Measurements from ENCODE around the gene ARL14EP. TPM values are rescaled to one million over a fixed set of nuclear protein-coding genes. Genes with fewer than 3 reads are reported as not detected.

The ARL14EP gene
- total RNA-seq, 1 experiment from 2014 or later = 22.1 TPM

DNA sequence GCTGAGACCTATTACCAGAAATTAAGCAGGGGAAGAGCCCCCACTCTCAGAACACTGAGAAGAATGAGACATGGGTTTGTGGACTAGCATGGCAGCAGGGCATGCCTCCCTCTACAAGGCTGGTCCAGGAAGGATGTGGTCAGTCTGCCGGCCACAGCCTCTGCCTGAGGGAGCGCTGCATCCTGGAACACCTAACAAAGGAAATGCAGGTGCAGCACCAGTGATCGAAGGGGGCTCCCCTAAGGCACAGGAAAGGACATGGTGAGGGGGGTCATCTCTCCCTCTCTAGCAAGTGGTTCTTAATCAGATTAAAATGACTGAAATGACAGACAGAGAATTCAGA, 40.6 kb upstream of the ARL14EP start:
- TF ChIP-seq, protein P1, sequence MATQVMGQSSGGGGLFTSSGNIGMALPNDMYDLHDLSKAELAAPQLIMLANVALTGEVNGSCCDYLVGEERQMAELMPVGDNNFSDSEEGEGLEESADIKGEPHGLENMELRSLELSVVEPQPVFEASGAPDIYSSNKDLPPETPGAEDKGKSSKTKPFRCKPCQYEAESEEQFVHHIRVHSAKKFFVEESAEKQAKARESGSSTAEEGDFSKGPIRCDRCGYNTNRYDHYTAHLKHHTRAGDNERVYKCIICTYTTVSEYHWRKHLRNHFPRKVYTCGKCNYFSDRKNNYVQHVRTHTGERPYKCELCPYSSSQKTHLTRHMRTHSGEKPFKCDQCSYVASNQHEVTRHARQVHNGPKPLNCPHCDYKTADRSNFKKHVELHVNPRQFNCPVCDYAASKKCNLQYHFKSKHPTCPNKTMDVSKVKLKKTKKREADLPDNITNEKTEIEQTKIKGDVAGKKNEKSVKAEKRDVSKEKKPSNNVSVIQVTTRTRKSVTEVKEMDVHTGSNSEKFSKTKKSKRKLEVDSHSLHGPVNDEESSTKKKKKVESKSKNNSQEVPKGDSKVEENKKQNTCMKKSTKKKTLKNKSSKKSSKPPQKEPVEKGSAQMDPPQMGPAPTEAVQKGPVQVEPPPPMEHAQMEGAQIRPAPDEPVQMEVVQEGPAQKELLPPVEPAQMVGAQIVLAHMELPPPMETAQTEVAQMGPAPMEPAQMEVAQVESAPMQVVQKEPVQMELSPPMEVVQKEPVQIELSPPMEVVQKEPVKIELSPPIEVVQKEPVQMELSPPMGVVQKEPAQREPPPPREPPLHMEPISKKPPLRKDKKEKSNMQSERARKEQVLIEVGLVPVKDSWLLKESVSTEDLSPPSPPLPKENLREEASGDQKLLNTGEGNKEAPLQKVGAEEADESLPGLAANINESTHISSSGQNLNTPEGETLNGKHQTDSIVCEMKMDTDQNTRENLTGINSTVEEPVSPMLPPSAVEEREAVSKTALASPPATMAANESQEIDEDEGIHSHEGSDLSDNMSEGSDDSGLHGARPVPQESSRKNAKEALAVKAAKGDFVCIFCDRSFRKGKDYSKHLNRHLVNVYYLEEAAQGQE (IDR thresholded peaks at IDR 0.05; ENCODE audit: insufficient read depth in 1 of 2, low read depth in 2 of 2, low read length in 1 of 2) = no peak
- no peak for TF ChIP-seq SIN3A (IDR thresholded peaks at IDR 0.05; ENCODE audit: borderline replicate concordance, insufficient read depth, low read depth, low read length)
- no peak for TF ChIP-seq TCF7L2 (IDR thresholded peaks at IDR 0.05; ENCODE audit: low read depth, low read length)
- TF ChIP-seq, protein P2, sequence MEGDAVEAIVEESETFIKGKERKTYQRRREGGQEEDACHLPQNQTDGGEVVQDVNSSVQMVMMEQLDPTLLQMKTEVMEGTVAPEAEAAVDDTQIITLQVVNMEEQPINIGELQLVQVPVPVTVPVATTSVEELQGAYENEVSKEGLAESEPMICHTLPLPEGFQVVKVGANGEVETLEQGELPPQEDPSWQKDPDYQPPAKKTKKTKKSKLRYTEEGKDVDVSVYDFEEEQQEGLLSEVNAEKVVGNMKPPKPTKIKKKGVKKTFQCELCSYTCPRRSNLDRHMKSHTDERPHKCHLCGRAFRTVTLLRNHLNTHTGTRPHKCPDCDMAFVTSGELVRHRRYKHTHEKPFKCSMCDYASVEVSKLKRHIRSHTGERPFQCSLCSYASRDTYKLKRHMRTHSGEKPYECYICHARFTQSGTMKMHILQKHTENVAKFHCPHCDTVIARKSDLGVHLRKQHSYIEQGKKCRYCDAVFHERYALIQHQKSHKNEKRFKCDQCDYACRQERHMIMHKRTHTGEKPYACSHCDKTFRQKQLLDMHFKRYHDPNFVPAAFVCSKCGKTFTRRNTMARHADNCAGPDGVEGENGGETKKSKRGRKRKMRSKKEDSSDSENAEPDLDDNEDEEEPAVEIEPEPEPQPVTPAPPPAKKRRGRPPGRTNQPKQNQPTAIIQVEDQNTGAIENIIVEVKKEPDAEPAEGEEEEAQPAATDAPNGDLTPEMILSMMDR (IDR thresholded peaks at IDR 0.05) = no peak
- no peak for TF ChIP-seq POLR2AphosphoS5 (IDR thresholded peaks at IDR 0.05; ENCODE audit: low read depth, low read length)
- ATAC-seq = no peak
- intact Hi-C loops (cut with micrococcal nuclease; ENCODE audit: unreplicated experiment) (no loop called here), in situ Hi-C loops (cut with HindIII; ENCODE audit: low pct_unique_long_range_greater_than_20kb, low sequenced_read_pairs) (no loop called here)
- Histone ChIP-seq H3K4me3 (ENCODE audit: low read depth in 2 of 2, low read length in 2 of 2) (no peak overlapping the region), H3K27ac (ENCODE audit: low read length) (no peak overlapping the region), H3K27me3 (ENCODE audit: control insufficient read depth, insufficient read depth, low read length) (no peaks in the 10 kb centered on the region), H3K36me3 (ENCODE audit: control insufficient read depth, insufficient read depth, low read length) (no peaks in the 10 kb centered on the region), H3K4me1 (ENCODE audit: control insufficient read depth, insufficient read depth, low read length) (no peaks in the 10 kb centered on the region), H3K9me3 (ENCODE audit: control insufficient read depth, insufficient read depth, low read depth, low read length) (no peaks in the 10 kb centered on the region)
- CTCF ChIA-PET = no interaction called here
- no TSS peak for BruUV-seq (replicated peaks)
- POLR2A ChIA-PET = no interaction called here
- DNase-seq (ENCODE audit: low read depth, low spot score) = no peak

DNA sequence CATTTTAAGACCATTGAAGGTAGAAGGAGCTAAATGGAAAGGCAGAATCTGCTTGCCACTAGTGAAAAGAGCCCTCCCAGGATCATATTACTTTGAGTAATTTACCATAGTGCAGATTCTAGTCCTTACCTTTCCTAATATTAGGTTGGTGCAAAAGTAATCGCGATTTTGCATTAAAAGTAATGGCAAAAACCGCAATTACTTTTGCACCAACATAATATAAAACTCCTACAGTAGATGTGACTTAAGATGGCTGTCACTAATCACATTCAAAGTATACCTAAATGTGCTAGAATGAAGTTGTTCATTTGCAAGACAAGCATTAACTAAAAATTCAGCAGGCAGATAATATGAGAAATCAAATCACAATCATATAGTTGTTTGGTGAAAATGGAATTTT, 38.1 kb upstream of the ARL14EP start:
- intact Hi-C loops (cut with micrococcal nuclease; ENCODE audit: unreplicated experiment) (no loop called here), in situ Hi-C loops (cut with HindIII; ENCODE audit: low pct_unique_long_range_greater_than_20kb, low sequenced_read_pairs) (no loop called here)
- TF ChIP-seq SIN3A (IDR thresholded peaks at IDR 0.05; ENCODE audit: borderline replicate concordance, insufficient read depth, low read depth, low read length) (no peak), TCF7L2 (IDR thresholded peaks at IDR 0.05; ENCODE audit: low read depth, low read length) (no peak), POLR2AphosphoS5 (IDR thresholded peaks at IDR 0.05; ENCODE audit: low read depth, low read length) (no peak)
- TF ChIP-seq, protein P1 (IDR thresholded peaks at IDR 0.05; ENCODE audit: insufficient read depth in 1 of 2, low read depth in 2 of 2, low read length in 1 of 2) = no peak
- TF ChIP-seq, protein P2 (IDR thresholded peaks at IDR 0.05) = no peak
- BruUV-seq (replicated peaks) = no TSS peak
- Histone ChIP-seq H3K4me1 (ENCODE audit: control insufficient read depth, insufficient read depth, low read length) (no peaks in the 10 kb centered on the region), H3K27me3 (ENCODE audit: control insufficient read depth, insufficient read depth, low read length) (no peaks in the 10 kb centered on the region), H3K4me3 (ENCODE audit: low read depth in 2 of 2, low read length in 2 of 2) (no peak overlapping the region), H3K27ac (ENCODE audit: low read length) (no peak overlapping the region), H3K36me3 (ENCODE audit: control insufficient read depth, insufficient read depth, low read length) (no peaks in the 10 kb centered on the region), H3K9me3 (ENCODE audit: control insufficient read depth, insufficient read depth, low read depth, low read length) (no peaks in the 10 kb centered on the region)
- ChIA-PET POLR2A (no interaction called here), CTCF (no interaction called here)
- DNase-seq (ENCODE audit: low read depth, low spot score) (no peak), ATAC-seq (no peak)

Data from Panc1 (cell line).